WTC11 (cell line): ENCODE results near the gene PSMD8.

Source experiments
- FOXJ3 ChIP-seq: sonication (generic); formaldehyde crosslinking; IDR thresholded peaks from 2 replicates; pipeline ENCODE4 v1.9.0; 2021; ENCODE audit warnings: missing genetic modification reagents, mild to moderate bottlenecking, borderline replicate concordance
- HMGXB4 ChIP-seq: sonication (generic); formaldehyde crosslinking; IDR thresholded peaks from 2 replicates; pipeline ENCODE4 v1.8.1; 2023; ENCODE audit warnings: mild to moderate bottlenecking, moderate library complexity, missing genetic modification reagents
- IRF2 ChIP-seq: sonication (generic); formaldehyde crosslinking; IDR thresholded peaks from 2 replicates; pipeline ENCODE4 v1.8.0; 2022; ENCODE audit warnings: low read depth, missing genetic modification reagents, borderline replicate concordance
- JUN ChIP-seq: sonication (generic); formaldehyde crosslinking; IDR thresholded peaks from 2 replicates; pipeline ENCODE4 v1.8.0; 2023; ENCODE audit warnings: mild to moderate bottlenecking, missing genetic modification reagents
- KAT7 ChIP-seq: sonication (generic); formaldehyde crosslinking; IDR thresholded peaks from 2 replicates; pipeline ENCODE4 v1.8.1; 2023; ENCODE audit warnings: missing genetic modification reagents, mild to moderate bottlenecking, borderline replicate concordance
- SP1 ChIP-seq: sonication (generic); formaldehyde crosslinking; conservative IDR thresholded peaks from 2 replicates; pipeline ENCODE4 v1.8.1; 2022; ENCODE audit warnings: missing genetic modification reagents
- ZNF232 ChIP-seq: sonication (generic); formaldehyde crosslinking; IDR thresholded peaks from 2 replicates; pipeline ENCODE4 v1.8.0; 2022; ENCODE audit warnings: mild to moderate bottlenecking, missing genetic modification reagents
- TF ChIP-seq, protein P1 (sequence below): fragments of 200-600 bp; IDR thresholded peaks from 2 replicates; pipeline ENCODE4 v1.8.0; 2022; ENCODE audit warnings: antibody characterized with exemption
- TF ChIP-seq, protein P2 (sequence below): sonication (generic); formaldehyde crosslinking; IDR thresholded peaks from 2 replicates; pipeline ENCODE4 v1.8.1; 2023; ENCODE audit warnings: mild to moderate bottlenecking, missing genetic modification reagents, moderate library complexity

- TF ChIP-seq FOXJ3 (no peak), IRF2 (CRISPR knock-in tag) (no peak), KAT7 (CRISPR knock-in tag) (no peak), ZNF232 (no peak), HMGXB4 (CRISPR knock-in tag) (no peak), JUN (no peak), SP1 (CRISPR knock-in tag) (no peak)
- TF ChIP-seq, protein P1, sequence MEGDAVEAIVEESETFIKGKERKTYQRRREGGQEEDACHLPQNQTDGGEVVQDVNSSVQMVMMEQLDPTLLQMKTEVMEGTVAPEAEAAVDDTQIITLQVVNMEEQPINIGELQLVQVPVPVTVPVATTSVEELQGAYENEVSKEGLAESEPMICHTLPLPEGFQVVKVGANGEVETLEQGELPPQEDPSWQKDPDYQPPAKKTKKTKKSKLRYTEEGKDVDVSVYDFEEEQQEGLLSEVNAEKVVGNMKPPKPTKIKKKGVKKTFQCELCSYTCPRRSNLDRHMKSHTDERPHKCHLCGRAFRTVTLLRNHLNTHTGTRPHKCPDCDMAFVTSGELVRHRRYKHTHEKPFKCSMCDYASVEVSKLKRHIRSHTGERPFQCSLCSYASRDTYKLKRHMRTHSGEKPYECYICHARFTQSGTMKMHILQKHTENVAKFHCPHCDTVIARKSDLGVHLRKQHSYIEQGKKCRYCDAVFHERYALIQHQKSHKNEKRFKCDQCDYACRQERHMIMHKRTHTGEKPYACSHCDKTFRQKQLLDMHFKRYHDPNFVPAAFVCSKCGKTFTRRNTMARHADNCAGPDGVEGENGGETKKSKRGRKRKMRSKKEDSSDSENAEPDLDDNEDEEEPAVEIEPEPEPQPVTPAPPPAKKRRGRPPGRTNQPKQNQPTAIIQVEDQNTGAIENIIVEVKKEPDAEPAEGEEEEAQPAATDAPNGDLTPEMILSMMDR = no peak
- TF ChIP-seq, protein P2, sequence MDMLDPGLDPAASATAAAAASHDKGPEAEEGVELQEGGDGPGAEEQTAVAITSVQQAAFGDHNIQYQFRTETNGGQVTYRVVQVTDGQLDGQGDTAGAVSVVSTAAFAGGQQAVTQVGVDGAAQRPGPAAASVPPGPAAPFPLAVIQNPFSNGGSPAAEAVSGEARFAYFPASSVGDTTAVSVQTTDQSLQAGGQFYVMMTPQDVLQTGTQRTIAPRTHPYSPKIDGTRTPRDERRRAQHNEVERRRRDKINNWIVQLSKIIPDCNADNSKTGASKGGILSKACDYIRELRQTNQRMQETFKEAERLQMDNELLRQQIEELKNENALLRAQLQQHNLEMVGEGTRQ = no peak
Measured at GRCh38 chr19:38425810-38426466, 51.6 kb downstream of the PSMD8 start, which contains the start of gene RASGRP4.
